ENCODE measurements around the gene C11orf68. TPM values are rescaled to one million over a fixed set of nuclear protein-coding genes. Genes with fewer than 3 reads are reported as not detected.

C11orf68 gene
- total and polyA plus RNA-seq, 10 of the 15 experiments (the other 5 are each of a cell fraction or from before 2014, with no cell fraction given), result 3.0 to 25.4 (median 16.7) TPM

GRCh38 chr11:65937766-65938165 lies 18.9 kb upstream of the C11orf68 start:
- no peak for FAIRE-seq
- ChIA-PET SMC1A (ENCODE audit: uncharacterized antibody, unreplicated experiment) (no interaction called here), RAD21 (ENCODE audit: unreplicated experiment) (no interaction called here), POLR2A (interaction anchor here (1.7 kb wide), 1 partner anchor 9 kb away, joined by 6 read pairs; no protein-coding TSS in a partner anchor), CTCF (no interaction called here)
- H3K36me3 ChIP-seq (ENCODE audit: control insufficient read depth in 2 of 2, insufficient read depth in 2 of 2, low read length in 1 of 2), result no peaks in the 10 kb centered on the region
- no peak for ATAC-seq
- no peak overlapping the region for H2AFZ ChIP-seq (ENCODE audit: control insufficient read depth, low read depth, low read length)
- no peak overlapping the region for H3K9ac ChIP-seq (ENCODE audit: control insufficient read depth, insufficient read depth, low read length)
- no peak for TF ChIP-seq POLR2A (IDR thresholded peaks at IDR 0.05; ENCODE audit: low read depth, low read length)
- TF ChIP-seq GATAD2B (conservative IDR thresholded peaks at IDR 0.05; ENCODE audit: low read depth), result no peak
- TF ChIP-seq ATF2 (IDR thresholded peaks at IDR 0.05; ENCODE audit: low read length), result no peak
- TF ChIP-seq SMAD1 (IDR thresholded peaks at IDR 0.05; ENCODE audit: low read depth, partially characterized antibody), result no peak
- no peak for TF ChIP-seq ZNF592 (IDR thresholded peaks at IDR 0.05)
- no peak for TF ChIP-seq SIX5 (IDR thresholded peaks at IDR 0.05; ENCODE audit: low read depth, low read length, severe bottlenecking)
- TF ChIP-seq ZNF24 (IDR thresholded peaks at IDR 0.05), result no peak
- no peak for TF ChIP-seq ZSCAN29 (IDR thresholded peaks at IDR 0.05)
- TF ChIP-seq JUND (IDR thresholded peaks at IDR 0.05; ENCODE audit: low read depth, low read length), result no peak
- TF ChIP-seq ASH2L (IDR thresholded peaks at IDR 0.05; ENCODE audit: borderline replicate concordance, low read depth), result no peak
- no peak for TF ChIP-seq BMI1 (IDR thresholded peaks at IDR 0.05; ENCODE audit: borderline replicate concordance)
- no peak for TF ChIP-seq SPI1 (IDR thresholded peaks at IDR 0.05; ENCODE audit: borderline replicate concordance, insufficient read depth, low read depth, low read length)
- no peak for TF ChIP-seq KDM1A (IDR thresholded peaks at IDR 0.05; ENCODE audit: borderline replicate concordance)
- TF ChIP-seq BRCA1 (IDR thresholded peaks at IDR 0.05; ENCODE audit: low read depth, low read length), result no peak
- DNase-seq (ENCODE audit: low read depth, low spot score), result no peak
- H3K9me3 ChIP-seq (replicated peaks; ENCODE audit: control insufficient read depth, insufficient read depth, low read length), result no peaks in the 10 kb centered on the region
- H3K4me1 ChIP-seq (ENCODE audit: control insufficient read depth, insufficient read depth, low read length), result peaks cover 8% of the 10 kb centered on the region
- no TSS peak for BruUV-seq (replicated peaks)
- no peak overlapping the region for H3K4me2 ChIP-seq (ENCODE audit: control insufficient read depth, insufficient read depth)
- in situ Hi-C loops (cut with MboI) (no loop called here), intact Hi-C loops (cut with micrococcal nuclease; ENCODE audit: unreplicated experiment) (no loop called here)
- no peak overlapping the region for H3K27ac ChIP-seq (ENCODE audit: control insufficient read depth, insufficient read depth)
- no peak overlapping the region for H3K4me3 ChIP-seq
- H4K20me1 ChIP-seq (ENCODE audit: control insufficient read depth, insufficient read depth), result no peaks in the 10 kb centered on the region
- 56% methylated on average over 4 of the region's 4 CpGs for WGBS (ENCODE audit: insufficient coverage, insufficient replicate concordance, low lambda C conversion rate, missing lambda C conversion rate)
- H3K79me2 ChIP-seq (ENCODE audit: control insufficient read depth, insufficient read depth, low read length), result no peaks in the 10 kb centered on the region
- no peaks in the 10 kb centered on the region for H3K27me3 ChIP-seq (replicated peaks in 1 of 2; ENCODE audit: control insufficient read depth in 2 of 2, insufficient read depth in 2 of 2, low read length in 1 of 2)

All from GM12878 (cell line).